H1 (cell line): ENCODE data around the gene ALDOC. TPM values are rescaled to one million over a fixed set of nuclear protein-coding genes. Genes with fewer than 3 reads are reported as not detected.

Experiments
- polyA plus RNA-seq, 7 experiments: library from polyadenylated mRNA; depleted of rRNA in 3 of 7; stranded (reverse) in 5 of 7; unstranded in 2 of 7; fragments of >200 nt in 5 of 7; fragments of 200-250 nt in 2 of 7; gene quantifications; 1 replicate in 5 of 7; 2 replicates in 1 of 7; 4 replicates in 1 of 7; pipeline versions ENCODE4 v1.2.1 to v1.2.3, GENCODE V29; 2011 to 2013; ENCODE audit warnings: missing spikeins in 2 of 7, mixed read lengths in 2 of 7
- total RNA-seq: library from RNA; stranded (reverse); fragmentation: NEBNext Ultra II Directional; extraction: Animal tissue kit (Norgen Biotek cat#: 25700); gene quantifications from 2 replicates; pipeline ENCODE4 v1.2.1, GENCODE V29; 2021

Gene ALDOC
- total and polyA plus RNA-seq, 2 of the 8 experiments (the other 6 are each of a cell fraction or from before 2014, with no cell fraction given), result 51.6 to 103 TPM

Other genes starting within 250 kb of the ALDOC start
- 19.3 and 21.0 TPM in 2 replicates for gene IFT20, start 241.4 kb downstream of the ALDOC start, total RNA-seq
- gene IFT20, start 241.4 kb downstream of the ALDOC start, polyA plus RNA-seq (2011; rRNA removed), result 9.0 and 11.7 TPM in 2 replicates
- gene TNFAIP1, start 241.1 kb downstream of the ALDOC start, total RNA-seq, result 19.5 and 22.8 TPM in 2 replicates
- 16.9 and 19.9 TPM in 2 replicates for gene TNFAIP1, start 241.1 kb downstream of the ALDOC start, polyA plus RNA-seq (2011; rRNA removed)
- 74.0 and 75.3 TPM in 2 replicates for gene POLDIP2, start 219.4 kb downstream of the ALDOC start, total RNA-seq
- gene POLDIP2, start 219.4 kb downstream of the ALDOC start, polyA plus RNA-seq (2011; rRNA removed), result 76.1 and 92.3 TPM in 2 replicates
- gene SEBOX, start 211.7 kb downstream of the ALDOC start, total RNA-seq, result not detected in 2 replicates
- not detected in 2 replicates for gene SEBOX, start 211.7 kb downstream of the ALDOC start, polyA plus RNA-seq (2011; rRNA removed)
- gene VTN, start 206.6 kb downstream of the ALDOC start, total RNA-seq, result not detected in 2 replicates
- gene VTN, start 206.6 kb downstream of the ALDOC start, polyA plus RNA-seq (2011; rRNA removed), result 0.18 and 0.38 TPM in 2 replicates
- 6.5 and 9.2 TPM in 2 replicates for gene SARM1, start 205.2 kb downstream of the ALDOC start, total RNA-seq
- gene SARM1, start 205.2 kb downstream of the ALDOC start, polyA plus RNA-seq (2011; rRNA removed), result 5.8 and 6.1 TPM in 2 replicates
- 7.1 and 8.7 TPM in 2 replicates for gene SLC46A1, start 170.7 kb downstream of the ALDOC start, total RNA-seq
- 5.3 and 5.9 TPM in 2 replicates for gene SLC46A1, start 170.7 kb downstream of the ALDOC start, polyA plus RNA-seq (2011; rRNA removed)
- not detected in 2 replicates for gene SLC13A2, start 103.3 kb downstream of the ALDOC start, total RNA-seq
- gene SLC13A2, start 103.3 kb downstream of the ALDOC start, polyA plus RNA-seq (2011; rRNA removed), result not detected in 2 replicates
- gene FOXN1, start 70.5 kb downstream of the ALDOC start, total RNA-seq, result not detected in 2 replicates
- gene FOXN1, start 70.5 kb downstream of the ALDOC start, polyA plus RNA-seq (2011; rRNA removed), result not detected in 2 replicates
- gene UNC119, start 24.3 kb downstream of the ALDOC start, total RNA-seq, result 43.5 and 44.1 TPM in 2 replicates
- gene UNC119, start 24.3 kb downstream of the ALDOC start, polyA plus RNA-seq (2011; rRNA removed), result 94.4 and 122 TPM in 2 replicates
- gene PIGS, start 5.4 kb downstream of the ALDOC start, total RNA-seq, result 47.4 and 50.6 TPM in 2 replicates
- gene PIGS, start 5.4 kb downstream of the ALDOC start, polyA plus RNA-seq (2011; rRNA removed), result 44.3 and 72.7 TPM in 2 replicates
- gene SPAG5, start 22.1 kb upstream of the ALDOC start, total RNA-seq, result 115 and 129 TPM in 2 replicates
- gene SPAG5, start 22.1 kb upstream of the ALDOC start, polyA plus RNA-seq (2011; rRNA removed), result 51.7 and 57.1 TPM in 2 replicates
- gene RSKR, start 37.3 kb upstream of the ALDOC start, total RNA-seq, result 21.1 and 24.1 TPM in 2 replicates
- gene RSKR, start 37.3 kb upstream of the ALDOC start, polyA plus RNA-seq (2011; rRNA removed), result 26.9 and 28.5 TPM in 2 replicates
- gene BLTP2, start 68.3 kb upstream of the ALDOC start, total RNA-seq, result 123 and 140 TPM in 2 replicates
- gene BLTP2, start 68.3 kb upstream of the ALDOC start, polyA plus RNA-seq (2011; rRNA removed), result 80.9 and 94.9 TPM in 2 replicates
- gene SDF2, start 85.0 kb upstream of the ALDOC start, total RNA-seq, result 43.6 and 44.8 TPM in 2 replicates
- gene SDF2, start 85.0 kb upstream of the ALDOC start, polyA plus RNA-seq (2011; rRNA removed), result 48.0 and 65.4 TPM in 2 replicates
- gene SUPT6H, start 85.3 kb upstream of the ALDOC start, total RNA-seq, result 59.9 and 62.4 TPM in 2 replicates
- gene SUPT6H, start 85.3 kb upstream of the ALDOC start, polyA plus RNA-seq (2011; rRNA removed), result 32.0 and 35.7 TPM in 2 replicates
- 17.8 and 21.2 TPM in 2 replicates for gene PROCA1, start 135.0 kb upstream of the ALDOC start, total RNA-seq
- gene PROCA1, start 135.0 kb upstream of the ALDOC start, polyA plus RNA-seq (2011; rRNA removed), result 26.3 and 42.3 TPM in 2 replicates
- 236 and 237 TPM in 2 replicates for gene RAB34, start 141.0 kb upstream of the ALDOC start, total RNA-seq
- 305 and 317 TPM in 2 replicates for gene RAB34, start 141.0 kb upstream of the ALDOC start, polyA plus RNA-seq (2011; rRNA removed)
- 2,145 and 2,163 TPM in 2 replicates for gene RPL23A, start 143.1 kb upstream of the ALDOC start, total RNA-seq
- 884 and 1,227 TPM in 2 replicates for gene RPL23A, start 143.1 kb upstream of the ALDOC start, polyA plus RNA-seq (2011; rRNA removed)
- gene TLCD1, start 149.3 kb upstream of the ALDOC start, total RNA-seq, result 40.7 and 45.3 TPM in 2 replicates
- gene TLCD1, start 149.3 kb upstream of the ALDOC start, polyA plus RNA-seq (2011; rRNA removed), result 101 and 128 TPM in 2 replicates
- gene NEK8, start 151.9 kb upstream of the ALDOC start, total RNA-seq, result 14.9 and 16.8 TPM in 2 replicates
- gene NEK8, start 151.9 kb upstream of the ALDOC start, polyA plus RNA-seq (2011; rRNA removed), result 23.3 and 23.4 TPM in 2 replicates
- 167 TPM in 2 replicates for gene TRAF4, start 167.1 kb upstream of the ALDOC start, total RNA-seq
- 170 and 282 TPM in 2 replicates for gene TRAF4, start 167.1 kb upstream of the ALDOC start, polyA plus RNA-seq (2011; rRNA removed)